ENCODE results near the gene CAMTA1. TPM values are rescaled to one million over a fixed set of nuclear protein-coding genes. Genes with fewer than 3 reads are reported as not detected.

The CAMTA1 gene
- total RNA-seq, 2 experiments from 2014 or later: 43.9 to 73.3 TPM

DNA sequence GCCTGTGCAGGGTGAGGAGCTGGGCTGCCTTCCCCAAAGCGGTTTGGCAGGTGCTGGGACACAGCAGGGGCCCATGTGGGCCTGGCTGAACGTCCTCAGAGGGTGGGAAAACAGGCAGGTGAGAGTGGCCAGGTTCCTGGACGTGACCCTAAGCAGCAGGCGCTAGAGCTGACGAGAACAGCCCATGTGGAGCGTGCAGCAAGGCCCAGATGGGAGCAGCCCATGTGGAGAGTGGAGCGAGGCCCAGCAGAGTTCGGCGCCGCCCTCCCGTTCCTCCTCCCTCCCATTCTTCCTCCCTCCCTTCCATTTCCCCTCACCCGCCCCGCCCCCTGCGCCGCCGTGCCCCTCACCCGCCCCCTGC is 671.4 kb downstream of the CAMTA1 start:
- POLR2A ChIA-PET: no interaction called here
- no peaks in the 10 kb centered on the region for H3K9me3 ChIP-seq (ENCODE audit: low read length)

DNA sequence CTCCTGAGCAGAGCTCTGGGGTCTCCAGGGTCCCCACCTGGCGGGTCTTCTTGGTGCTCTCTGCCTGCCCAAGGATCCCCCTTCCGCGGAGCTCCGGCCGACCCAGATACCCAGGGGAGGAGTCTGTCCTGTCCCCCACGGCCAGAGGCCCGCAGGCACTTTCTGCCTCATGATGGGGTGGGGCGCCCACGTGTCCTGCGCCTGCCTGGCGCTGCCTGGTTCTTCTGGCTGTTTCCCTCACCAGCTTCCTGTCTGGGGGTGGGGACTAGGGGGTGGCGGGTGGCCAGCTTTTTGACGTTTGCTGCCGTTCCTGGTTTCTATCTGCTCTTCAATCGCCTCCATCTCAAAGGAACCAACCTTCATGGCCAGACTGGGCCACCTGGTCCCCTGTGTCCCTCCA is 672.6 kb downstream of the CAMTA1 start:
- Histone ChIP-seq H3K4me2 (ENCODE audit: low read length) (no peak overlapping the region), H2AFZ (ENCODE audit: low read length) (no peak overlapping the region), H3K9me2 (ENCODE audit: insufficient read depth, low read length) (no peaks in the 10 kb centered on the region), H3K27ac (ENCODE audit: low read depth, low read length, poor library complexity, severe bottlenecking) (no peak overlapping the region), H3K36me3 (ENCODE audit: insufficient read depth, low read length) (no peaks in the 10 kb centered on the region), H3K4me1 (ENCODE audit: insufficient read depth, low read length, poor library complexity, severe bottlenecking) (no peaks in the 10 kb centered on the region), H3K9me3 (ENCODE audit: low read length) (no peaks in the 10 kb centered on the region), H4K20me1 (ENCODE audit: insufficient read depth, low read length) (no peaks in the 10 kb centered on the region), H3K79me2 (ENCODE audit: insufficient read depth, low read depth, low read length) (no peaks in the 10 kb centered on the region), H3K4me3 (ENCODE audit: low read depth, low read length, poor library complexity, severe bottlenecking) (no peak overlapping the region)
- intact Hi-C loops (cut with micrococcal nuclease; ENCODE audit: unreplicated experiment): no loop called here
- no peak for TF ChIP-seq EZH2phosphoT487 (IDR thresholded peaks at IDR 0.05; ENCODE audit: borderline replicate concordance, low read depth, low read length)
- TF ChIP-seq, protein P1, sequence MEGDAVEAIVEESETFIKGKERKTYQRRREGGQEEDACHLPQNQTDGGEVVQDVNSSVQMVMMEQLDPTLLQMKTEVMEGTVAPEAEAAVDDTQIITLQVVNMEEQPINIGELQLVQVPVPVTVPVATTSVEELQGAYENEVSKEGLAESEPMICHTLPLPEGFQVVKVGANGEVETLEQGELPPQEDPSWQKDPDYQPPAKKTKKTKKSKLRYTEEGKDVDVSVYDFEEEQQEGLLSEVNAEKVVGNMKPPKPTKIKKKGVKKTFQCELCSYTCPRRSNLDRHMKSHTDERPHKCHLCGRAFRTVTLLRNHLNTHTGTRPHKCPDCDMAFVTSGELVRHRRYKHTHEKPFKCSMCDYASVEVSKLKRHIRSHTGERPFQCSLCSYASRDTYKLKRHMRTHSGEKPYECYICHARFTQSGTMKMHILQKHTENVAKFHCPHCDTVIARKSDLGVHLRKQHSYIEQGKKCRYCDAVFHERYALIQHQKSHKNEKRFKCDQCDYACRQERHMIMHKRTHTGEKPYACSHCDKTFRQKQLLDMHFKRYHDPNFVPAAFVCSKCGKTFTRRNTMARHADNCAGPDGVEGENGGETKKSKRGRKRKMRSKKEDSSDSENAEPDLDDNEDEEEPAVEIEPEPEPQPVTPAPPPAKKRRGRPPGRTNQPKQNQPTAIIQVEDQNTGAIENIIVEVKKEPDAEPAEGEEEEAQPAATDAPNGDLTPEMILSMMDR (conservative IDR thresholded peaks at IDR 0.05; ENCODE audit: low read length): no peak
- CTCF ChIA-PET (ENCODE audit: unreplicated experiment): no interaction called here
- DNase-seq (ENCODE audit: low spot score): no peak
- BruUV-seq (replicated peaks): no TSS peak
- POLR2A ChIA-PET: no interaction called here

More for the DNA sequence above, 671.4 kb downstream of the CAMTA1 start:
- H3K4me3 ChIP-seq (ENCODE audit: low read depth, low read length, poor library complexity, severe bottlenecking): no peak overlapping the region
- no TSS peak for BruUV-seq (replicated peaks)
- no peaks in the 10 kb centered on the region for H3K79me2 ChIP-seq (ENCODE audit: insufficient read depth, low read depth, low read length)
- no peak overlapping the region for H3K4me2 ChIP-seq (ENCODE audit: low read length)
- no peak for DNase-seq (ENCODE audit: low spot score)
- TF ChIP-seq, protein P1 (conservative IDR thresholded peaks at IDR 0.05; ENCODE audit: low read length): no peak
- TF ChIP-seq EZH2phosphoT487 (IDR thresholded peaks at IDR 0.05; ENCODE audit: borderline replicate concordance, low read depth, low read length): no peak
- intact Hi-C loops (cut with micrococcal nuclease; ENCODE audit: unreplicated experiment): no loop called here
- H3K4me1 ChIP-seq (ENCODE audit: insufficient read depth, low read length, poor library complexity, severe bottlenecking): no peaks in the 10 kb centered on the region
- no peaks in the 10 kb centered on the region for H4K20me1 ChIP-seq (ENCODE audit: insufficient read depth, low read length)
- H2AFZ ChIP-seq (ENCODE audit: low read length): no peak overlapping the region
- no peak overlapping the region for H3K27ac ChIP-seq (ENCODE audit: low read depth, low read length, poor library complexity, severe bottlenecking)
- CTCF ChIA-PET (ENCODE audit: unreplicated experiment): interaction anchor here (0.7 kb wide), 1 partner anchor 1409 kb away, joined by 6 read pairs; no protein-coding TSS in a partner anchor
- H3K36me3 ChIP-seq (ENCODE audit: insufficient read depth, low read length): no peaks in the 10 kb centered on the region
- no peaks in the 10 kb centered on the region for H3K9me2 ChIP-seq (ENCODE audit: insufficient read depth, low read length)

- H3K27ac ChIP-seq (ENCODE audit: low read depth, low read length, poor library complexity, severe bottlenecking): no peak overlapping the region
- ChIA-PET CTCF (ENCODE audit: unreplicated experiment) (no interaction called here), POLR2A (no interaction called here)
- intact Hi-C loops (cut with micrococcal nuclease; ENCODE audit: unreplicated experiment): no loop called here
- H3K9me2 ChIP-seq (ENCODE audit: insufficient read depth, low read length): no peaks in the 10 kb centered on the region
- no peaks in the 10 kb centered on the region for H3K79me2 ChIP-seq (ENCODE audit: insufficient read depth, low read depth, low read length)
- no peaks in the 10 kb centered on the region for H4K20me1 ChIP-seq (ENCODE audit: insufficient read depth, low read length)
- no TSS peak for BruUV-seq (replicated peaks)
- DNase-seq (ENCODE audit: low spot score): no peak
- H3K4me3 ChIP-seq (ENCODE audit: low read depth, low read length, poor library complexity, severe bottlenecking): no peak overlapping the region
- no peak overlapping the region for H2AFZ ChIP-seq (ENCODE audit: low read length)
- no peaks in the 10 kb centered on the region for H3K9me3 ChIP-seq (ENCODE audit: low read length)
- H3K36me3 ChIP-seq (ENCODE audit: insufficient read depth, low read length): no peaks in the 10 kb centered on the region
- TF ChIP-seq, protein P1 (conservative IDR thresholded peaks at IDR 0.05; ENCODE audit: low read length): no peak
- TF ChIP-seq EZH2phosphoT487 (IDR thresholded peaks at IDR 0.05; ENCODE audit: borderline replicate concordance, low read depth, low read length): no peak
- no peak overlapping the region for H3K4me2 ChIP-seq (ENCODE audit: low read length)
- no peaks in the 10 kb centered on the region for H3K4me1 ChIP-seq (ENCODE audit: insufficient read depth, low read length, poor library complexity, severe bottlenecking)
Measured at GRCh38 chr1:7458946-7459345, 673.7 kb downstream of the CAMTA1 start.
